GM12864 (cell line): Measurements from ENCODE around the gene PARD3B.

ENCODE experiments used
- DNase-seq: peaks from one replicate; pipeline ENCODE4 v3.0.0-alpha.2; 2011; ENCODE audit warnings: low read depth
- H3K4me3 ChIP-seq: 2 replicates; pipeline ENCODE4 v1.5.1; 2011; ENCODE audit warnings: mild to moderate bottlenecking, low read depth, low read length, control low read depth
- CTCF ChIP-seq: IDR thresholded peaks from 2 replicates; pipeline ENCODE4 v1.5.1; 2011; ENCODE audit warnings: low read depth, mild to moderate bottlenecking, moderate library complexity, low read length, control low read depth, inconsistent platforms; ENCODE audit errors: missing control alignments

The PARD3B gene

DNA sequence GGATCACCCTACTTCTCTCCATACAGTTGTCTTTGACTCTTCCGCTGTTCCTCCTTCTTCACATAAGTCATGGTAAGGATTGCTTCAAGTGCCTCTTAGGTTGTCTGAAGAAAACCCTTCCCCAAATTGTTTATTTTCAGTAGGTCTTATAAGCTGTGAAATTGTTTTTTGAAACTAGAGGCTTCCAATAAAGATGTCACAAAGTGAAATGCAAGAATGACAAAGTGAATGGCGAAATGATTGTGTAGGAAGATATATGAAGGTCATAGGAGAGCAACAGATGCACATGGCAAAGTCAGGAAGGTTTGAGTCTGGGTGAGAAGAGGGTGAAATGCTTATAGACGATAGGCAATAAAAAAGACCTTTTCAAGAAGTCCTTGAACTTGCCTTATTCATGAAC, 548.8 kb downstream of the PARD3B start:
- no peak for TF ChIP-seq CTCF
- no peak for DNase-seq
- no peak overlapping the region for H3K4me3 ChIP-seq

- H3K4me3 ChIP-seq = no peak overlapping the region
- no peak for TF ChIP-seq CTCF
- DNase-seq = no peak
These were observed 558.4 kb downstream of the PARD3B start for GRCh38 chr2:205103699-205104098.

DNA sequence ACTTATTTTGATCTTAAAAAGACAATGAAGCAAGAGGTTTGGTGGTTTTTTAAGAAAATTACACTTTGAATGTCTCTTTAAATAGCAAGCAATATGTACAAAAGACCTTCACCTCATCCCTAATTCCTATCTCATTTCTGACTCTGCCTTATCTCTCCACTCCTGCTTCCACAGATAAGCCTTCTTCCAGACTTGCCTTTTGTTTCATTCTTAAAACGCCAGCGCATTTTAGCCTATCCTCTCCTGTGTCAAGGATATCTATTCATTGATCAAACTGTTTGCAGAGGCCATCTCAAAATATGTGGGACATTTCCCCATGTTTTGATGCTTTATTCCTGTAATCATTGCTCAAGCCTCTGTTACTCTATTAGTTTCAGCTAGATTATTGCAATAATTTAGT, 562.5 kb downstream of the PARD3B start:
- TF ChIP-seq CTCF = no peak
- H3K4me3 ChIP-seq = no peak overlapping the region
- DNase-seq = no peak

- no peak for TF ChIP-seq CTCF
- DNase-seq = no peak
- no peak overlapping the region for H3K4me3 ChIP-seq
These were observed 570.2 kb downstream of the PARD3B start for GRCh38 chr2:205115511-205115910.

DNA sequence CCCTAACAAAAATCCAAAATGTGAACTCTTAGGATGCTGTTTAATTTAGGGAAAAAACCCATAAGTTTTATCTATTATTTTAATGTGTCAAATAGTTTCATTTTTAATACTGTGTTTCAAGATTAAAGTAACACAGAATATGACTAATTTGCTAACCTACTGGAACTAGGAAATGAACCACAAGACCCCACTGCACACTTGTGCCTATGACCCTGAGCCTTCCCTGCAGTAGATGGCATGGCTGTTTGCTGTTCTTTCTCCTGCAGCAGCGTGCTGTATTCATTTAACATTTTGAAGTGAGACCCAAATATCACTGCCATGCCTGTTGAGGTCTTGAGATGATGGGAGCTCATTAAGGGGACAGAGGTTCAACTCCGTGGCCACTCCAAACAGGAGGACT, 571.9 kb downstream of the PARD3B start:
- H3K4me3 ChIP-seq = no peak overlapping the region
- no peak for DNase-seq
- TF ChIP-seq CTCF = no peak

DNA sequence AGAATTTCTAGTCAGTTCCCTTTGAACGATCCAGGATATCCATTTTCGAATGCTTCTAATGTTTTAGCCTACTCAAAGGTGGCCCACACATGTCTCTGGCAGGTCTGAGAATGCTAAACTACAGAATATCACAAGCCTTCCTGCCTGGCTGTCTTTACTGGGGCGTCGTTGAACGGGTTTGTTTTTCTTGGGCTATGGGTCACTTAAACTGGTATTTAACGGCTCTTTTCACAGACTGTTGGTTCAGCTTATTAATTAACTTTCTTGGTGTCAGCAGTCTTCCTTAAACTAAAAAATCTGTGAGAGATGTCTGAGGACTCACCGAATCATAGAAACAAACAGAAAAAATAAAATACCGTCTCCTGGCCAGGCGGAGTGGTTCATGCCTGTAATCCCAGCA, 573.9 kb downstream of the PARD3B start:
- H3K4me3 ChIP-seq = no peak overlapping the region
- no peak for DNase-seq
- TF ChIP-seq CTCF = no peak

DNA sequence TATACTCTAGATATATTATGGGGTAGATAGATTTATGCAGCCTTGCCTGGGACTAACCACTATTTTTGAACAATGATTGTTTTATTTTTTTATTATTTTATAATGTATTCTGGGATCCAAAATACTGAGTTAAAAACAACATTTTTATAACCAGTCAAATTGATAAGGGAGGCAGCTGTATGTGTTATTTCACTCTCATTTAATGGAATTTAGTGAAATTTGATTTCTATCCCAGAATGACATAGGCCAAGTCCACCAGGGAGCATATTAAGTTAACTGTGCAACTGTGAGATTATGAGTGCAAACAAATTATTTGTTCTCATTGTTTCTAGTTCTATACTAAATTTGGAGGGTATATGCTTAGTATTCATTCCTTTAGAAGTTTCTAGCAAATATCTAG, 583.5 kb downstream of the PARD3B start:
- TF ChIP-seq CTCF = no peak
- no peak for DNase-seq
- no peak overlapping the region for H3K4me3 ChIP-seq
